ENCODE results near the gene CEP63. TPM values are rescaled to one million over a fixed set of nuclear protein-coding genes. Genes with fewer than 3 reads are reported as not detected.

The CEP63 gene
- total and polyA plus RNA-seq, 5 donors from 2014 or later = 11.8 to 22.0 (median 16.5) TPM

DNA sequence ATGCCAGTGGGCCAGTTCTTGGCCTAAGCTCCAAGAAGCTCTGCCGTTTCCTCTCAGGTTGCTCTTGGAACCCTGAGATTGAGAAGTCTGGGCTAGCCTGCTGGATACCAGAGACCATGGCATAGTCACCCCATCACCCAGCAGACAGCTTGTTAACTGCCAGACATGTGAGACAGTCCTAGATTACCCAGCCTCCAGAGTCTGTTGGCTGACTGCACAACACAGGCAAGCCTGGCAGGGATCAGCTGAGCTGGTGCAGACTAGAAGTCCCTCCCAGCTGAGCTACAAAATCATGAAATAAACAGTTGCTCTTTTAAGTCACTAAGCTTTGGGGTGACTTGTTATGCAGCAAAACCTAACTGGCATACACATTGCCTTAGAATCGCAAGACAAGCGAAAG lies 5.3 kb upstream of the CEP63 start:
- Histone ChIP-seq H3K27me3 (ENCODE audit: control insufficient read depth, insufficient read depth, low read length) (no peaks in the 10 kb centered on the region), H3K36me3 (ENCODE audit: control insufficient read depth, insufficient read depth, low read length) (peaks cover 64% of the 10 kb centered on the region), H3K27ac (ENCODE audit: insufficient read depth, low read length, poor library complexity, severe bottlenecking) (no peak overlapping the region), H3K4me3 (ENCODE audit: low read depth, low read length) (no peak overlapping the region), H3K9me3 (ENCODE audit: control insufficient read depth in 2 of 2, low read length in 2 of 2) (no peaks in the 10 kb centered on the region), H3K4me1 (ENCODE audit: control insufficient read depth, insufficient read depth, low read length, poor library complexity, severe bottlenecking) (peaks cover 27% of the 10 kb centered on the region)
- peaks cover 21 to 33% (median 27%) of the 10 kb centered on the region in 4 donors for H3K4me1 Mint-ChIP-seq
- no peaks in the 10 kb centered on the region for H3K9me3 Mint-ChIP-seq
- H3K27ac Mint-ChIP-seq = no peak overlapping the region
- peaks cover 53% of the 10 kb centered on the region for H3K36me3 Mint-ChIP-seq
- DNase-seq (no peak), ATAC-seq (ENCODE audit: low read depth in 2 of 2) (no peak)
- H3K27me3 Mint-ChIP-seq = peaks cover 1% of the 10 kb centered on the region
- H3K4me3 Mint-ChIP-seq = no peak overlapping the region

- peaks cover 59% of the 10 kb centered on the region for H3K36me3 ChIP-seq (ENCODE audit: control insufficient read depth, insufficient read depth, low read length)
- DNase-seq (no peak), ATAC-seq (ENCODE audit: low read depth in 2 of 2) (no peak)
- peaks cover 22 to 39% (median 27%) of the 10 kb centered on the region in 4 donors for H3K4me1 Mint-ChIP-seq
- peak overlapping the region in 1 of 4 donors; percentile 53 for H3K4me3 Mint-ChIP-seq
- H3K27ac ChIP-seq (ENCODE audit: insufficient read depth, low read length, poor library complexity, severe bottlenecking) = no peak overlapping the region
- peaks cover 7% of the 10 kb centered on the region for H3K27me3 Mint-ChIP-seq
- H3K9me3 Mint-ChIP-seq = no peaks in the 10 kb centered on the region
- peaks cover 49% of the 10 kb centered on the region for H3K36me3 Mint-ChIP-seq
- H3K4me1 ChIP-seq (ENCODE audit: control insufficient read depth, insufficient read depth, low read length, poor library complexity, severe bottlenecking) = peaks cover 27% of the 10 kb centered on the region
- no peaks in the 10 kb centered on the region for H3K27me3 ChIP-seq (ENCODE audit: control insufficient read depth, insufficient read depth, low read length)
- H3K4me3 ChIP-seq (ENCODE audit: low read depth, low read length) = no peak overlapping the region
- no peaks in the 10 kb centered on the region for H3K9me3 ChIP-seq (ENCODE audit: control insufficient read depth in 2 of 2, low read length in 2 of 2)
- no peak overlapping the region for H3K27ac Mint-ChIP-seq
Observed at GRCh38 chr3:134481166-134481565, 4.7 kb upstream of the CEP63 start.

DNA sequence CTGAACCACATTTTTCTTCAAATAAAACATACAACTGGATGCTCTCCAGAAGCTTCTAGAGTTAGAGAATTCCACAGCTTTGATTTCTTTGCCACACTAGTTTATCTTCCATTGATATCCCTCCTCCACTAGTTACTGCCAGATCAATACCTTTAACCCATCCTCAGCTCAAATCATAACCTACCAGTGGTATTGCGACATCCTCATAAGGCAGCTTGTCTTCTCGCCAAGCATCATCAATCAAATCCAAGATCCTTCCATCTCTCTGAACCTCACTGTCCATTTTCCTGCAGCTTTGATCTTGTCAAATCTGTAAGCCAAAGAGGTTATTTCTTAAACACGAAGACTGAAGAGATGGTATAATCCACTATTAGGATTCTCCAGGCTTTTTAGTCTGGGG lies 3.2 kb upstream of the CEP63 start:
- Histone ChIP-seq H3K27me3 (ENCODE audit: control insufficient read depth, insufficient read depth, low read length) (no peaks in the 10 kb centered on the region), H3K9me3 (ENCODE audit: control insufficient read depth in 2 of 2, low read length in 2 of 2) (no peaks in the 10 kb centered on the region), H3K4me3 (ENCODE audit: low read depth, low read length) (no peak overlapping the region), H3K36me3 (ENCODE audit: control insufficient read depth, insufficient read depth, low read length) (peaks cover 44% of the 10 kb centered on the region), H3K27ac (ENCODE audit: insufficient read depth, low read length, poor library complexity, severe bottlenecking) (no peak overlapping the region), H3K4me1 (ENCODE audit: control insufficient read depth, insufficient read depth, low read length, poor library complexity, severe bottlenecking) (peaks cover 37% of the 10 kb centered on the region)
- H3K36me3 Mint-ChIP-seq = peaks cover 38% of the 10 kb centered on the region
- peaks cover 32 to 52% (median 37%) of the 10 kb centered on the region in 4 donors for H3K4me1 Mint-ChIP-seq
- H3K27me3 Mint-ChIP-seq = peaks cover 7% of the 10 kb centered on the region
- H3K27ac Mint-ChIP-seq = peak overlapping the region in 2 of 3 donors; percentile 3 to 16
- no peaks in the 10 kb centered on the region for H3K9me3 Mint-ChIP-seq
- peak overlapping the region in 2 of 4 donors; percentile 15 to 63 for H3K4me3 Mint-ChIP-seq
- ATAC-seq (ENCODE audit: low read depth in 2 of 2) (no peak), DNase-seq (no peak)

DNA sequence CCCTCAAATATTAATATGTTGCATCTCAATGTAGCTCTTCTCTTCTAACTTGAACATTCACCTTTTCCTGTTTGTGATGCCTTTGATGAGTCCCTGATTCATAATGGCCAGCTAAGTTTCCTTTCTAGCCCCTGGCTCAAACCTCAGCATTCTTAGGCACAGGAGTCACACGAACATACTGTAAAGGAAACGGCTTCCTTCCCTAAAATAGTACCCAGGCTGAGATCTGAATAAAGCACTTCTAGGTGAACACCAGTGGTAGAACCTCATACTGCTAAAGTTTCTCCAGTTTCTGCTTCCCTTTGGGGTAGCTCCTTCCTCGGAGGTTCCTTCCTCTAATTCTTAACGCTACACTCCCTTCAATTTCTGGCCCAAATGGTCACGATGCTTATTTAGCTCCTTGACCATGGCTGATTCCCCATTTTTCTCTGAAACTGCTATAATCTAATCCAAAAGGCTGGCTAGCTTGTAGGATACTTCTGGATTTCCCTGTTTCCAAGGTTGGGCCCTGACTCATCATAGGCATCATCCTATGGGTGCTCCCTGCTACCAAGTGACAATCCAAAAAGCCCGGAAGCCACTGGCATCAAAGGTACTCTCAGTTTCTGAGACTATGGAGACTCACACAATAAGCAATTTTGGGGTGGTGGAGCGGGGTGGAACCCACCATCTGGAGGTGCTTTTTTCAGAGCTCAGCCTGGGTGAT lies 2.5 kb upstream of the CEP63 start:
- H3K36me3 Mint-ChIP-seq = peaks cover 31% of the 10 kb centered on the region
- Histone ChIP-seq H3K27ac (ENCODE audit: insufficient read depth, low read length, poor library complexity, severe bottlenecking) (no peak overlapping the region), H3K27me3 (ENCODE audit: control insufficient read depth, insufficient read depth, low read length) (no peaks in the 10 kb centered on the region), H3K4me1 (ENCODE audit: control insufficient read depth, insufficient read depth, low read length, poor library complexity, severe bottlenecking) (peaks cover 41% of the 10 kb centered on the region), H3K9me3 (ENCODE audit: control insufficient read depth in 2 of 2, low read length in 2 of 2) (no peaks in the 10 kb centered on the region), H3K4me3 (ENCODE audit: low read depth, low read length) (no peak overlapping the region), H3K36me3 (ENCODE audit: control insufficient read depth, insufficient read depth, low read length) (peaks cover 37% of the 10 kb centered on the region)
- DNase-seq = no peak
- peaks cover 36 to 59% (median 43%) of the 10 kb centered on the region in 4 donors for H3K4me1 Mint-ChIP-seq
- H3K27me3 Mint-ChIP-seq = peaks cover 7% of the 10 kb centered on the region
- ATAC-seq (ENCODE audit: low read depth in 2 of 2) = no peak
- no peaks in the 10 kb centered on the region for H3K9me3 Mint-ChIP-seq
- H3K27ac Mint-ChIP-seq = peak overlapping the region in 2 of 3 donors; percentile 16 to 18
- peak overlapping the region; percentile 10 to 99 (median 67) for H3K4me3 Mint-ChIP-seq

- peak overlapping the region; percentile 92 for H3K27ac ChIP-seq (ENCODE audit: insufficient read depth, low read length, poor library complexity, severe bottlenecking)
- H3K27me3 ChIP-seq (ENCODE audit: control insufficient read depth, insufficient read depth, low read length) = no peaks in the 10 kb centered on the region
- Mint-ChIP-seq H3K9me3 (no peaks in the 10 kb centered on the region), H3K36me3 (peaks cover 21% of the 10 kb centered on the region), H3K4me3 (peak overlapping the region; percentile 97 to 100 (median 99)), H3K27me3 (peaks cover 7% of the 10 kb centered on the region), H3K4me1 (peaks cover 36 to 67% (median 51%) of the 10 kb centered on the region in 4 donors), H3K27ac (peak overlapping the region; percentile 96 to 100 (median 98))
- ATAC-seq (ENCODE audit: low read depth in 2 of 2) (peak; percentile 0), DNase-seq (peak in 1 of 3 donors; percentile 24)
- peaks cover 24% of the 10 kb centered on the region for H3K36me3 ChIP-seq (ENCODE audit: control insufficient read depth, insufficient read depth, low read length)
- H3K9me3 ChIP-seq (ENCODE audit: control insufficient read depth in 2 of 2, low read length in 2 of 2) = no peaks in the 10 kb centered on the region
- peak overlapping the region; percentile 97 for H3K4me3 ChIP-seq (ENCODE audit: low read depth, low read length)
- H3K4me1 ChIP-seq (ENCODE audit: control insufficient read depth, insufficient read depth, low read length, poor library complexity, severe bottlenecking) = peaks cover 41% of the 10 kb centered on the region
Observed at GRCh38 chr3:134485075-134485717, 661 bp upstream of the CEP63 start.

- Histone ChIP-seq H3K27me3 (ENCODE audit: control insufficient read depth, insufficient read depth, low read length) (no peaks in the 10 kb centered on the region), H3K4me3 (ENCODE audit: low read depth, low read length) (peak overlapping the region; percentile 97), H3K36me3 (ENCODE audit: control insufficient read depth, insufficient read depth, low read length) (peaks cover 10% of the 10 kb centered on the region), H3K9me3 (ENCODE audit: control insufficient read depth in 2 of 2, low read length in 2 of 2) (no peaks in the 10 kb centered on the region), H3K27ac (ENCODE audit: insufficient read depth, low read length, poor library complexity, severe bottlenecking) (peak overlapping the region; percentile 92), H3K4me1 (ENCODE audit: control insufficient read depth, insufficient read depth, low read length, poor library complexity, severe bottlenecking) (peaks cover 41% of the 10 kb centered on the region)
- peaks cover 12% of the 10 kb centered on the region for H3K36me3 Mint-ChIP-seq
- H3K4me3 Mint-ChIP-seq = peak overlapping the region; percentile 97 to 100 (median 99)
- H3K27ac Mint-ChIP-seq = peak overlapping the region; percentile 64 to 98 (median 96)
- peaks cover 38 to 74% (median 55%) of the 10 kb centered on the region in 4 donors for H3K4me1 Mint-ChIP-seq
- H3K9me3 Mint-ChIP-seq = no peaks in the 10 kb centered on the region
- H3K27me3 Mint-ChIP-seq = peaks cover 7% of the 10 kb centered on the region
- peak in 1 of 2 donors; percentile 7 for ATAC-seq (ENCODE audit: low read depth in 2 of 2)
- DNase-seq = peak; percentile 24 to 60 (median 58)
Observed at GRCh38 chr3:134486577-134487041, 752 bp downstream of the CEP63 start.

- DNase-seq = peak in 2 of 3 donors; percentile 4 to 54
- H3K9me3 ChIP-seq (ENCODE audit: control insufficient read depth in 2 of 2, low read length in 2 of 2) = no peaks in the 10 kb centered on the region
- peak overlapping the region; percentile 97 for H3K4me3 ChIP-seq (ENCODE audit: low read depth, low read length)
- H3K27ac Mint-ChIP-seq = peak overlapping the region in 2 of 3 donors; percentile 86 to 96
- peaks cover 41% of the 10 kb centered on the region for H3K4me1 ChIP-seq (ENCODE audit: control insufficient read depth, insufficient read depth, low read length, poor library complexity, severe bottlenecking)
- peaks cover 7% of the 10 kb centered on the region for H3K27me3 Mint-ChIP-seq
- no peaks in the 10 kb centered on the region for H3K27me3 ChIP-seq (ENCODE audit: control insufficient read depth, insufficient read depth, low read length)
- H3K36me3 ChIP-seq (ENCODE audit: control insufficient read depth, insufficient read depth, low read length) = peaks cover 6% of the 10 kb centered on the region
- H3K4me1 Mint-ChIP-seq = peaks cover 36 to 75% (median 55%) of the 10 kb centered on the region in 4 donors
- ATAC-seq (ENCODE audit: low read depth in 2 of 2) = no peak
- no peaks in the 10 kb centered on the region for H3K9me3 Mint-ChIP-seq
- H3K4me3 Mint-ChIP-seq = peak overlapping the region; percentile 79 to 100 (median 98)
- peak overlapping the region; percentile 92 for H3K27ac ChIP-seq (ENCODE audit: insufficient read depth, low read length, poor library complexity, severe bottlenecking)
- peaks cover 10% of the 10 kb centered on the region for H3K36me3 Mint-ChIP-seq
Observed at GRCh38 chr3:134487406-134487805, 1.5 kb downstream of the CEP63 start.
